Bronchus fibroblast of lung (primary cell): ENCODE results near the gene FMO1. TPM values are rescaled to one million over a fixed set of nuclear protein-coding genes. Genes with fewer than 3 reads are reported as not detected.

Experiments used
- total RNA-seq: library from RNA; depleted of rRNA; stranded (reverse); fragments of >200 nt; gene quantifications from 2 replicates; pipeline ENCODE4 v1.2.3, GENCODE V29; 2015

Gene FMO1
- 1.2 TPM in 1 of 2 replicates, not detected in the other for total RNA-seq

DNA sequence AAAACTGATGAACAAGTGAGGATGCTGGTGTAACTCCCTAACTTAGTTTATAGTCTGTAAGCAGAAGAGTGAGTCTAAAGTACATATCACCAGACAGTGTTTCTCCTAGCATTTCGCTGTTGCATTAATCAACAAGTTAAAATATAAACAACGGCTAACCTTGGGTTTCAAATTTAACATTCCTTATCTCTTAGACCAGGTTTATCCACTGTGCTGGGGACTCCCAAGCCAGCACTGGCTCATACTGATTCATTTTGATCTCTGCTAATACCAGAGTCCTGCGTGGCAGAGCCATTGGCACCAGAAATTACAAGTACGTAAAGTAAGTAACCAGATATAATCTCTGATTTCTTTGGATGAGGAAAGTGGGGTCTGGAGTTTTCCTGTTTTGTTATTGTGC lies at the start of gene FMO1:
Gene FMO1 (plus strand): TSS at position 193 of the 400 bp plus-strand sequence. CDS start 9,594 bp downstream, outside the sequence.

GRCh38 chr1:171313835-171314320 lies 65.6 kb downstream of the FMO1 start, which contains the start of gene FMO4:
Gene FMO4 (plus strand): TSS chr1:171314183. CDS start chr1:171319826, 5,643 bp downstream.

Other genes starting within 250 kb of the FMO1 start
- 0.67 and 0.74 TPM in 2 replicates for gene FMO3, start 157.6 kb upstream of the FMO1 start, total RNA-seq
- gene FMO2, start 63.2 kb upstream of the FMO1 start, total RNA-seq: 3.4 and 3.9 TPM in 2 replicates
- gene FMO4, start 65.7 kb downstream of the FMO1 start, total RNA-seq: 1.2 and 1.8 TPM in 2 replicates
- gene PRRC2C, start 237.0 kb downstream of the FMO1 start, total RNA-seq: 32.6 and 39.5 TPM in 2 replicates